ENCODE measurements around the gene PDS5B. TPM values are rescaled to one million over a fixed set of nuclear protein-coding genes. Genes with fewer than 3 reads are reported as not detected.
"Not testable (repeated sequence)": the region's sequence is repeated elsewhere in the genome, so short reads cannot be mapped to it uniquely, and the experiment has no call there.

The PDS5B gene
- total RNA-seq, 1 donor from 2014 or later = 12.6 TPM

DNA sequence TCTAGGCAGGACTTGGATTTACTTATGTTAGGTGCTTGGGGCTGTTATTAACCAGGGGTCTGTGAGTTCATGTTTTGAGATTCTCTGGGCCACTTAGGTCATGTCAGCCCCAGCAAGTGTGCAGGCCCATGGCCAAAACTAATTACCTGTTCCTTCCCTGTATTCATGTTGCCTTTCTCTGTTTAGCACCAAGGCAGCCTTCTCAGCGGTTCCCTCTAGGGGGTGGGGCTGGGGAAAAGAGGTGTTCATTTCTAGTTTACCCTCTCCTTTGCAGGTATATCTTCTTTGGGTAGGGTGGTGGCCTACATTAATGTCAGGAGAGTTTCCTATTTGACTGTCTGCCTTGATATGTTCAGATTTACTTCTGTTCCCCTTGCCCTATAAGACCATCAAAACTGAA is 61.7 kb downstream of the PDS5B start:
- DNase-seq (ENCODE audit: low spot score) = no peak
- ATAC-seq = no peak

DNA sequence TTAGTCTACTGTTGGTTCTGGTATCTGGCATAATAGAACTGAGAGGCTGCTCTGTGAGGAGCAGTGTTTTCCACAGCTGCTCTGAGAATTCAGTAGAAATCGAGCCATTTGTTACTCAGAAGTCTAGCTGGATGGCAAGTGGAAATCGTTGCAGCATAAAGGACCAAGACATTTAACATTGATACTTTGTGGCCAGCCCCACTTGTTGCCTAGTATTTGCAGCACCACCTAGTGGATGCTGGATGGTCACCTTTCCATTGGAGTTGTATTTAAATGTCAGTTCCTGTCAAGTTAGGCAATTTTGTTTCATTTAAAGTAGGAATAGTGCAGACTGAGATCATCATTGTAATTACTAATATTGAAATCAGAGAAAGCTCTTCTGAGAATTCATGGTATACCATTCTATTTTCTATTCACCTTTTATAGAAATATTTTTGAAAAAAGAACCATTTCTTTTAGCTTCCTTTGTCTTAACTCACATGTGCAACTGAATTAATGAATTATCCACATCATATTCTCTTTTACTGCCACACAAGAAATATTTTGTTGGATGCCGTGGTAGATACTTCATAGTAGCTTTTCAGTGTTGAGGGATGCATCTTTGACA is 64.6 kb downstream of the PDS5B start:
- ATAC-seq = peak; percentile 98
- peak; percentile 60 for DNase-seq (ENCODE audit: low spot score)

DNA sequence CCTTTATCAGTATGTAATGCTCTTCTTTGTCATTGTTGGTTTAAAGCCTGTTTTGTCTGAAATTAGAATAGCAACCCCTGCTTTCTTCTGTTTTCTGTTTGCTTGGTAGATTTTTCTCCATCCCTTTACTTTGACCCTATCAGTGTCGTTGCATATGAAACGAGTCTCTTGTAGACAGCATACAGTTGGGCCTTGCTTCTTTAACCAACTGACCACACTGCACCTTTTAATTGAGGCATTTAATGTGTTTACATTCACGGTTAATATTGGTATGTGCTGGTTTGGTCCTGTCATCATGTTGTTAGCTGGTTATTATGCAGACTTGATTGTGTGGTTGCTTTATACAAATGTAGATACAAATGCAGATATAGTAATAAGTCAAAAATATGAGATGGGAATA is 71.1 kb downstream of the PDS5B start:
- no peak for ATAC-seq

DNA sequence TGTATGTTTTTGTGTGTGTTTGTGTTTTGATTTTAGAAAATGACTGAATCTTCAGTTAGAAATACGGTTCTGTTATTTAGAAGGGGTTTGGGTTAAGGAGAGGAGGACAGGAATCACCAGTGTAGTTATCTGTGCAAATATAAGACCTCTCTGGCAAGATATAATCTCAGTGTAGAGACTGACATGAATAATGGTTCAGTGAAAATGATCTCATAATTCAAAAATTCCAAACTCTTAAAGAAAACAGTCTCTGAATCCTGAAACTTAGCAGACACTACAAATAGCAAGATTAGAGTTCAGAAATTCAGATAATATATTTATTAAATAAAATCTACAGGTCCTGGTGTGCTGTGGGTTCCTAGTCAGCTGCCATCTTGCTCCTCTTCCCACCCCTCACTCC is 73.5 kb downstream of the PDS5B start:
- ATAC-seq (no peak), DNase-seq (ENCODE audit: low spot score) (no peak)

More for the DNA sequence above, 71.1 kb downstream of the PDS5B start:
- no peak for DNase-seq (ENCODE audit: low spot score)

DNA sequence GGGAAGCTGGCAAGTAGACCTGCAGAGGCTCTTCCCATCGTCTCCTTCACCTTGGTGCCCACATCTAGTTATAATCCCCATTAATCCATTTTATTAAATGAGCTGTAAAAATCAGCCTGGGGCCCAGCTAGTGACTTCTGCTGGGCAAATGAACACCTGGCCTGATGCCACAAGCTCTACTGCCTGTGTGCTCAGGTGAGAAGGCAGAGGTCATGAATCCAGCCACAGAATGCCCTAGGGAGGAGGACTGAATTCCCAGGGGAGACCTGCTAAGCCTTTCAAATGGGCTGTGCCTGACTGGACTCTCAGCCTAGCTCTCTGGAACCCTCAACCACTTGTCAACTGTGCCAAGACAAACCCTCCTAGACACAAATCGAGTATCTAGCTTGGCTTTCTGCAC is 74.0 kb downstream of the PDS5B start:
- ATAC-seq (peak; percentile 100), DNase-seq (ENCODE audit: low spot score) (peak; percentile 80)

DNA sequence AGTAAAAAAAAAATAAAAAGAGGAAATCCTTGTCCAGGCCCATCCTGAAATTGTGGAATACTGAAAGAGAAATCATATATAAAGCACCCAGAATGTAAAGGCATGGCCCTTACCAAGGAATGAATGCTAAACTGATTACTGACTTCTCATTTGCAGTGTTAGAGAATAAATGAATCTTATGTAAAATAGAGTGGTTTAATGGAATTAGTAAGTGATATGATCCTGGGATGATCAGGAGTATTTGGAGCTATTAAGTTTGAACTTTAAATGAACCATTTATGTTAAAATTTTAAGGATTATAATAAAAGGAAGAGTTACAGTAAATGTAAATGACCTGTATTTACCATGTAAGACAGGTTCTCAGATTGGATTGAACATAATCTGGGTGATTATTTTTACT is 75.4 kb downstream of the PDS5B start:
- ATAC-seq = no peak
- no peak for DNase-seq (ENCODE audit: low spot score)

DNA sequence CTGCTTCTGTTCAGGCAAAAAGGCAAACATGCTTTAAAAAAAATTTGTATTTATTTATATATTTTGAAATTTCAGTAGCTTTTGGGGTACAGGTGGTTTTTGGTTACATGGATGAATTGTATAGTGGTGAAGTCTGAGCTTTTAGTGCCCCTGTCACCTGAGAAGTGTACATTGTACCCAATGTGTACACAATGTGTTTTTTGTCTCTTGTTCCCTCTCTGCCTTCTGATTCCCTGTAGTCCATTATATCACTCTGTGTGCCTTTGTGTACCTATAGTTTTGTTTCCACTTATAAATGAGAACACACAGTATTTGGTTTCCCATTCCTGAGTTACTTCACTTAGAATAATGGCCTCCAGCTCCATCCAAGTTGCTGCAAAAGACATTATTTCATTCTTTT is 77.4 kb downstream of the PDS5B start:
- ATAC-seq (no peak), DNase-seq (ENCODE audit: low spot score) (no peak)

DNA sequence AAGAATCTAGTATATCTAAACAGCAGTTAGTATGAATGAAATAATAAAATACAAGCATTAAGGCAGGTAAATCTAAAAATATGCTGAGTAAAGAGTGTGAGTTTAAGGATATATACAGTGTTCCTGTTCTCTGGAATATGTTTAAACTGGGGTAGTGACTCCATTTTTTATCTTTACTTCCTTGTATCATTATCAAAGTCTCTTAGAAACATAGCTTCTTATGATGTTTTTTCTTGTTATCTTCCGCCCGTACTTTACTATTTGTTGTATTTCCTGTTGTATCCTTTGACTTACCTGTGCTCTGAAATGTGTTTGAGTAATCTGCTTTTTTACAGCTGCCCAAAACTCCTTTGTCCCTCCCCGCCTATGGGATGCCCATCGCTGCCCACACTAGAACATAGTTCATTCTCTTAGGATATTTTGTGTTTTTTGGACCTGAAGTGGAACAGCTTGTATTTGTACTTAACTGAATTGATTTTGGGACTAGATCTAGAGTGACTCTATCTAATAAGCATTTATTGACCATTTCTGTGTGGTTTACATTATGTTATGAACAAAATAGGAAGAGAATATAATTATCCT is 80.8 kb downstream of the PDS5B start:
- DNase-seq (ENCODE audit: low spot score) (no peak), ATAC-seq (peak; percentile 73)

DNA sequence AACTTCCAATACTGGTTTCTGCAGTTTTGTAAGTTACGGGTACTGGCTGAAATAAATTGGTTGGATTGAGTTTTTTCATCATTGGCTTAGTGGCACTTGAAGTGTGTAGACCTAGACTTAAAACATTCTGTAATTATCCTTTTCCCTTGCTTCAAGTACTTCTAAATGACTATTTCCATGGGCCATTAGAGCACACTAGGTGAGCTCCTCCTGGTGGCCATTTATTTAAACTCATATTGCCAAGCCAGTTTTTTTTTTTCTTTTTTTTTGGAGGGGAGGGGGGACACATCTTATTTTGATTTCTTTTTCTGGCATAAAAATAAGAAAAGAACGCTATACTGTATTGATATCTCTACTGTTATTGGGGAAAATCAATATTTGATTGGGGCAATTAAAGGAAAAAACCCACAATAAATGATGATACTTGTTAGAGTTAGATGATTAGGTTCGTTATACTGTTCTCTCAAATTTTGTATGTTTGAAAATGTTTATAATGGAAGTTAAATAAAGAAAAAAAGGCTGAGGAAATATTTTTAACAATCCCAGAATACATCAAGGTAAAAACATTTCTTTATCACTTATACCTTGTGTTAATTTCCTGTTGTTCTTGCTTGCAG is 82.9 kb downstream of the PDS5B start:
- DNase-seq (ENCODE audit: low spot score) (no peak), ATAC-seq (peak; percentile 86)

DNA sequence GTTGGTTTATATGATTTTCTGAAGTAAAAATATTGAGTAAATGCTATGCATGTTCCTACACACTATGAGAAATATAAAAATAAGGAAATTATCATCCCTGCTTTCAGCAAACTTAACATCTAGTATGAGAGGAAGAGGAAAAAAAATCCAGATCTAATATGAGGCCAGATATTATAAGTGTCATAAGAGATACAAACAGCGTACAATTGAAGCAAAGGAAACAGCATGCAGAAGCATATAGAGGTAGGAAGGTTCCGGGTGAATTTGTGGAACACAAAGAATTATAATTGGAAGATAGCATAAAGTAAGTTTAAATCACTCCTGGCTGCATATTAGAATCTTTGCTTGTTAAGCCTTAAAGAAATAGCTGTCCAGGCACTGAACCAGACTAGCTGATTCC is 88.3 kb downstream of the PDS5B start:
- no peak for ATAC-seq
- no peak for DNase-seq (ENCODE audit: low spot score)

DNA sequence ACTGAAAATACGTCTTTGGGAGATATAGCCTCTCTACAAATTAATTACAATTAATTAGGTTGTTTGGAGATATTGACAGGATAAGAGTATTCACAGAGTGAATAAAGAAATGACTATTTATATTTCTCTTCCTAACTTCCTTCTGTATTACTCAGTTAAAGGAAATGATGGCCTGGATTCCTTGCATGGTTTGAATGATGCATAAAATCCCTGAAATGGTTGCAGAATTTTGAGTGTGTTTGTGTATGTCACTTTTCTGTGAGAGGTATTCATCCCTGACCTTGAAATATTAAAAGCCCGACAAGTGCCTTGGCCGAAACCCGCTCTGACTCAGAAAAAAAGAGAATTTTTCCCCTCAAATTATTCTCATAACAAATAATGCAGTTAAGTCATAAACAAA is 90.0 kb downstream of the PDS5B start:
- ATAC-seq (no peak), DNase-seq (ENCODE audit: low spot score) (no peak)

DNA sequence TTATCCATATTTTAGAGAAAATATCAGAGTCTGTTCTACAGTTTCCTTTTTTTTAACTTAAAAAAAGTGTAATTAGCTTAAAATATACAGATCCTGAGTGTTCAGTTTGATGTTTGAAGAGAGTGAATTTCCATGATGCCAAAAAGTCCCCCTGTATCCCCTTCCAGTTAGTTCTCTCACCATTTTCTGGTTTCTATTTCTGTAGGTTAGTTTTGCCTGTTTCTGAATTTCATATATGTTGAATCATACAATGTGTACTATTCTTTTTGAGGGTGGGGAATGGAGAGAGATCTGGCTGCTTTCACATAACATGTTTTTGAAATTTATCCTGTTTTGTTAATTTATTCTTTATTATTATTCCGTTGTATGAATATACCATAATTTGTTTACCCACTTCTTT is 95.9 kb downstream of the PDS5B start:
- DNase-seq (ENCODE audit: low spot score) = no peak
- no peak for ATAC-seq

DNA sequence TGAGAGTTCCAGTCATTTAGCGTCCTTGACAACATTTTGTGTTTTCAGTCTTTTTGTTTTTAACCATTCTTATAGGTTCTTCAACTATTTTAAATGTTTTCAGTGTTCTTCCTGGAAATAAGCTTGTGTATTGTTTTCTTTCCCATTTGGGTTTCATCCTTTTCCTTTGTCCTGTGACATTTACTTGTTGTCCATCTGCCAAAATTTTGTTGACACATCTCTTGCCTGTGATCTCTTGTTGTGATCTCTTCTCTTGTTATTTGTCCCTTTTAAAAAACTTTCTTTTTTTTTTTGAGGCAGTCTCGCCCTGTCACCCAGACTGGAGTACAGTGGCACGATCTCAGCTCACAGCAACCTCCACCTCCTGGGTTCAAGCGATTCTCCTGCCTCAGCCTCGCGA is 96.5 kb downstream of the PDS5B start:
- DNase-seq (ENCODE audit: low spot score) (no peak), ATAC-seq (peak; percentile 67)

DNA sequence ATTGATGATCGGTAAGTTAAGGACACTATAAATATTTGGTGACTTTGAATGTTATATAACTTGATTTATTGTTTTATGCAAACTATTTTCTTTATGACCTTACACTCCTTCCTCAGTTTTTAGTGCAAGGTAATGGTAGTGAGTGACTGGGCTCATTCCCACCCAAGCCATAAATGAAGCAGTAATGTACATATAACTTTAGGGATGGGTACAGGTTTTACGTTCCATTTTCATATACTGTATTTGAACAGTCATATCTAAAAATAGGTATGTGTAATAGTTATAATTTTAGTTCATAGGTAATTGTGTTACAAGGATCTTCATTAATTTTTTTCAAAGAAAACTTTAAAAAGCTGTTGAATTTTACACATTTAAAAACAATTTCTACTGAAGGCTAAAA is 101.0 kb downstream of the PDS5B start:
- ATAC-seq = no peak
- no peak for DNase-seq (ENCODE audit: low spot score)

DNA sequence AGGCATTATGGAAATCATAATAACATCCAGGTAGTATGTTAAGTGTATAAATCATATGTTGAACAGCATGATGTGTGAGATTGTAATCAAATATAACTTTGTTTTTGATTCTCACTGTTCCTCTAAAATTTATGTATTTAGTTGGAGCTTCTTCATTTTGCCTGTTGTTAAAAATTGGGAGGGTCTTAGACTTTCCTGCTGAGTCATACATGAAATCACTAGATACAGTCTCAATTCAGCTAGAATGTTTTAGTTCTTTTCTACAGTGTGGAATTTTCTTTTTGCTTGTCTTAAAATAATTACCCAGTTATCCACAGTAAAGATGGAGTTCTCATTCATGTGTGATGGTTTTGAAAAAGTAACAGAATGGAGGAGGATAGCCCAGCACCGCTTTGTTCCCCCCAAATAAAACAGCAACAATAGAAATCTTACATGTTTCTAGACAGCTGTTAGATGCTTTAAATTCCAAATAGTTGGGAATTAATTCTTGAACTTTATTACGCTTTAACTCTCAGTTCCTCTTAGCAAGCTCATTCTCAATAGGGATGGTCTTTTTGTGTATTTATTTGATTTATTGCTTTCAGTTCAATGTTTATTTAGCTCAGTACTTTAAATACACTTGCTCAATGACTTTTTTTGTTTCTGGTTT is 109.5 kb downstream of the PDS5B start:
- no peak for ATAC-seq
- no peak for DNase-seq (ENCODE audit: low spot score)

DNA sequence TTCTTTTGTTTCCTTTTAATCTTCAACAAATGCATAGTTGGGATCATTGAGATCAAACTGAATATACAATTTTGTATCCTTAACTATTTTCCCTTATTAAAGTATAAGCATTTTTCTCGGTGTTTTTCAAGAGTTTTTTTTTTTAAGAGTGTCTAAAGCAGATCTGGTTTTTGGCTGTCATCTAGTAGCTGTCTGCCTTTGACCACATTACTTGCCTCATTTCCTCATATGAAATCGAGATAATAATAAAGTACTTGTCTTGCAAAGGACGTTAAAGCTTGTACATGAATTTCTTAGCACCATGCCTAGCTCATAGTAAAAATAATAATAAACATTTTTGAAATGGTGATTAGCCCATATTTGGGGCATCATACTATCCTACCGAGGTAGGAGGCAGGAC is 121.2 kb downstream of the PDS5B start:
- DNase-seq (ENCODE audit: low spot score) = no peak
- ATAC-seq = no peak

DNA sequence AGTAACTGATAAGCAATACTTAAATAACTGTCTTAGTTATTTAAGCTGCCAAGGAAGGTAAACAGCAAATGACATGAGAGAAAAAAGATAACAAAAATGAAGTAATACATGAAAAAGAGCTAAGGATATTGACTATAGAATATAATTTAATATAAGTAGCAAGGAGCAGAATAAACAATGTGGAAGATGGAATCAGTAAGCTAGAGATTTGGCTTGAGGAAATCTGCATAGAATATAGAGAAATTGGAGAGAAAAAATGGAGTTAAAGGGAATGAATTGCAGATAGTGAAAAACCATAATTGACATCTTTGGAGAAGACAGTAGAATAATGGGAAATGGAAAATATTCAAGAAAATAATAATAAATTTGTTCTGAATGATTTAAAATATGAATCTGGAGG is 127.1 kb downstream of the PDS5B start:
- DNase-seq (ENCODE audit: low spot score) (no peak), ATAC-seq (no peak)

DNA sequence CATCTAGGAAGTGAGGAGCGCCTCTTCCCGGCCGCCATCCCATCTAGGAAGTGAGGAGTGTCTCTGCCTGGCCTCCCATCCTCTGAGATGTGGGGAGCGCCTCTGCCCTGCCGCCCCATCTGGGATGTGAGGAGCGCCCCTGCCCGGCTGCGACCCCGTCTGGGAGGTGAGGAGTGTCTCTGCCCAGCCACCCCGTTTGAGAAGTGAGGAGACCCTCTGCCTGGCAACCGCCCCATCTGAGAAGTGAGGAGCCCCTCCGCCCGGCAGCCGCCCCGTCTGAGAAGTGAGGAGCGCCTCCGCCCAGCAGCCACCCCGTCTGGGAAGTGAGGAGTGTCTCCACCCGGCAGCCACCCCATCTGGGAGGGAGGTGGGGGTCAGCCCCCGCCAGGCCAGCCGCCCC is 129.9 kb downstream of the PDS5B start:
- not testable (repeated sequence) for ATAC-seq; DNase-seq (ENCODE audit: low spot score)

DNA sequence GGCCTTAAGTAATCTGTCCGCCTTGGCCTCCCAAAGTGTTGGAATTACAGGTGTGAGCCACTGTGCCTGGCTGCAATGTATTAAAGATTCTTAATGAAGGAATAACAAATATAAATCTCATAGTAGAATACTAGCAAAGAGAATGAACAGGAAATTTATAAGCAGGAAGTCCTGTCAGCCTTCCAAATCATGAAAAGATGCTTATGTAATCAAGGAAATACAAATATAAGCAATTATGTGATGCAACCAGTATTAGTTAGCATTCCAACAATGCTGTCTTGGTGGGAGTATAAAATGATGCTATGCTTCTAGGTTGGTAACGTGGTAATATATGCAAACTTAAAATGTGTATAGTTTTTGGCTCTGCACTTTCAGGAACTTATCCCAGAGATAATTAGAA is 133.8 kb downstream of the PDS5B start:
- ATAC-seq (no peak), DNase-seq (ENCODE audit: low spot score) (no peak)

DNA sequence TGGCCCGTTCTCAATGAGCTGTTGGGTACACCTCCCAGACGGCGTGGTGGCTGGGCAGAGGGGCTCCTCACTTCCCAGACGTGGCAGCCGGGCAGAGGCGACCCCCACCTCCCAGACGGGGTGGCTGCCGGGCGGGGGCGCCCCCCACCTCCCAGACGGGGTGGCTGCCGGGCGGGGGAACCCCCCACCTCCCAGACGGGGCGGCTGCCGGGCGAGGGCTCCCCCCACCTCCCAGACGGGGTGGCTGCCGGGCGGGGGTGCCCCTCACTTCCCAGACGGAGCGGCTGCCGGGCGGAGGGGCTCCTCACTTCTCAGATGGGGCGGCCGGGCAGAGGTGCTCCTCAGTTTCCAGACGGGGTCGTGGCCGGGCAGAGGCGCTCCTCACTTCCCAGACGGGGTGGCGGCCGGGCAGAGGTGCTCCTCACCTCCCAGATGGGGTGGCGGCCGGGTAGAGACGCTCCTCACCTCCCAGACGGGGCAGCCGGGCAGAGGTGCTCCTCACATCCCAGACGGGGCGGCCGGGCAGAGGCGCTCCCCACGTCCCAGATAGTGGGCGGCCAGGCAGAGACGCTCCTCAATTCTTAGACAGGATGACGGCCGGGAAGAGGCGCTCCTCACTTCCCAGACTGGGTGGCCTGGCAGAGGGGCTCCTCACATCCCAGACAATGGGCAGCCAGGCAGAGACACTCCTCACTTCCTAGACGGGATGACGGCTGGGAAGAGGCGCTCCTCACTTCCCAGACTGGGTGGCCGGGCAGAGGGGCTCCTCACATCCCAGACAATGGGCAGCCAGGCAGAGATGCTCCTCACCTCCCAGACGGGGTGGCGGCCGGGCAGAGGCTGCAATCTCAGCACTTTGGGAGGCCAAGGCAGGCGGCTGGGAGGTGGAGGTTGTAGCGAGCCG is 135.1 kb downstream of the PDS5B start:
- DNase-seq (ENCODE audit: low spot score) = not testable (repeated sequence)

DNA sequence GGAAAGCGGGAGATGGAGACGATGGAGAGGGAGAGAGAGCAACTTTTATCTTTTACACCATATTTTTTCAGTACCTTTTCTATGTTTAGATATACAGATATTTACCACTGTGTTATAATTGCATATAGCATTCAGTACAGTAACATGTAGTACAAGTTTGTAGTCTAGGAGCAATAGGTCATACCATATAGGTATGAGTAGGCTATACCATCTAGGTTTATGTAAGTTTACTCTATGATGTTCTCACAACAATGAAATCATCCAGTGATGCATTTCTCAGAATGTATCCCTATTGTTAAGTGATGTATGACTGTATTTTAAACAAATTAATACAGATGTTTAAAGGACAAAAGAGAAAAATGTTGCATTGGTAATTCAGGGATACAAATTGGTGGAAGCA is 136.1 kb downstream of the PDS5B start:
- DNase-seq (ENCODE audit: low spot score) (no peak), ATAC-seq (no peak)

More for the DNA sequence above, 135.1 kb downstream of the PDS5B start:
- ATAC-seq = not testable (repeated sequence)

Measured in left lobe of liver (tissue), 2 donors.